CD4-positive, alpha-beta T cell (primary cell): ENCODE data around the gene NAV2. TPM values are rescaled to one million over a fixed set of nuclear protein-coding genes. Genes with fewer than 3 reads are reported as not detected.
"Not testable (repeated sequence)": the region's sequence is repeated elsewhere in the genome, so short reads cannot be mapped to it uniquely, and the experiment has no call there.

ENCODE experiments used
- ATAC-seq: fragments of 200-7000 bp; cut with Tn5 transposase; one replicate; pipeline ENCODE4 v1.10.0; 2022; ENCODE audit warnings: mild to moderate bottlenecking; ENCODE audit not compliant: poor library complexity
- CTCF ChIA-PET: fragments of 350-600 bp; sonication (Branson Sonifier 250); formaldehyde crosslinking; loops from one replicate; lab custom pipeline; 2021; ENCODE audit warnings: antibody characterized with exemption, inconsistent platforms; lab: Charles Lee
- POLR2A ChIA-PET: fragments of 350-600 bp; sonication (Branson Sonifier 250); formaldehyde crosslinking; loops from one replicate; lab custom pipeline; 2021; ENCODE audit warnings: antibody characterized with exemption, inconsistent platforms; lab: Charles Lee
- DNase-seq, 14 experiments: peaks; one replicate each; pipeline ENCODE4 v3.0.0-alpha.2; 2013 to 2020; ENCODE audit warnings: mixed read lengths in 2 of 14
- H3K27ac ChIP-seq, 2 donors: one replicate each; pipeline versions ENCODE4 v1.5.1 to v1.7.0; 2013; ENCODE audit warnings: low read length in 2 of 2, low read depth in 1 of 2, mild to moderate bottlenecking in 1 of 2
- H3K27me3 ChIP-seq, 2 experiments: 1 replicate in 1 of 2; 2 replicates in 1 of 2; pipeline versions ENCODE4 v1.6.1 to v1.7.0; 2013; ENCODE audit warnings: low read length in 2 of 2, control low read depth in 1 of 2, mild to moderate bottlenecking in 1 of 2, moderate library complexity in 1 of 2; ENCODE audit not compliant: insufficient read depth in 2 of 2, control insufficient read depth in 1 of 2
- H3K36me3 ChIP-seq: one replicate; pipeline ENCODE4 v1.6.1; 2013; ENCODE audit warnings: low read length, control low read depth; ENCODE audit not compliant: insufficient read depth
- H3K4me1 ChIP-seq: one replicate; pipeline ENCODE4 v1.6.1; 2013; ENCODE audit warnings: low read length, control low read depth; ENCODE audit not compliant: insufficient read depth
- H3K4me3 ChIP-seq: one replicate; pipeline ENCODE4 v1.5.1; 2013; ENCODE audit warnings: mild to moderate bottlenecking, low read length, moderate library complexity
- H3K9me3 ChIP-seq, 2 experiments: 1 replicate in 1 of 2; 2 replicates in 1 of 2; pipeline versions ENCODE4 v1.6.1 to v1.7.0; 2013; ENCODE audit warnings: low read length in 2 of 2, mild to moderate bottlenecking in 2 of 2, control low read depth in 1 of 2, moderate library complexity in 1 of 2; ENCODE audit not compliant: control insufficient read depth in 1 of 2, insufficient read depth in 1 of 2
- H3K27ac Mint-ChIP-seq: one replicate; pipeline ENCODE4 v1.8.0; 2020; ENCODE audit warnings: mixed read lengths
- H3K27me3 Mint-ChIP-seq: one replicate; pipeline ENCODE4 v1.8.0; 2021; ENCODE audit warnings: mixed read lengths
- H3K36me3 Mint-ChIP-seq: one replicate; pipeline ENCODE4 v1.8.0; 2021; ENCODE audit warnings: low read depth, mixed read lengths
- H3K4me1 Mint-ChIP-seq: one replicate; pipeline ENCODE4 v1.8.0; 2021; ENCODE audit warnings: low read depth, mixed read lengths
- H3K4me3 Mint-ChIP-seq: one replicate; pipeline ENCODE4 v1.8.0; 2020; ENCODE audit warnings: mild to moderate bottlenecking, mixed read lengths
- H3K9me3 Mint-ChIP-seq: one replicate; pipeline ENCODE4 v1.8.0; 2020; ENCODE audit warnings: mixed read lengths
- CTCF ChIP-seq: fragments of 200-600 bp; IDR thresholded peaks from one replicate; pipeline ENCODE4 v1.8.0; 2022; ENCODE audit warnings: antibody characterized with exemption, mild to moderate bottlenecking
- intact Hi-C, 2 experiments: fragments of 100-400 bp; cut with DNase I in 1 of 2; cut with micrococcal nuclease in 1 of 2; formaldehyde crosslinking; loops; one replicate each; pipeline versions ENCODE4 v1.15.1 to v1.9.0; 2023 to 2025; cut with DNase I, micrococcal nuclease
- total RNA-seq, 174 experiments: library from RNA in 2 of 174; stranded (reverse) in 2 of 174; gene quantifications; one replicate each; pipeline ENCODE4 v1.2.3 and lab custom pipeline; 2021 to 2026

The NAV2 gene
- total RNA-seq, 2 experiments from 2014 or later, result 0.55 to 0.64 TPM

GRCh38 chr11:19892876-19893275 is 180.2 kb downstream of the NAV2 start:
- Histone ChIP-seq H3K4me1 (no peaks in the 10 kb centered on the region), H3K4me3 (no peak overlapping the region), H3K27ac (no peak overlapping the region), H3K9me3 (no peaks in the 10 kb centered on the region), H3K36me3 (no peaks in the 10 kb centered on the region), H3K27me3 (no peaks in the 10 kb centered on the region)
- DNase-seq, result no peak
- TF ChIP-seq CTCF, result no peak
- H3K4me1 Mint-ChIP-seq, result no peaks in the 10 kb centered on the region
- H3K27me3 Mint-ChIP-seq, result no peaks in the 10 kb centered on the region
- ChIA-PET CTCF (no interaction called here), POLR2A (no interaction called here)
- H3K9me3 Mint-ChIP-seq, result no peaks in the 10 kb centered on the region
- no peaks in the 10 kb centered on the region for H3K36me3 Mint-ChIP-seq
- no peak for ATAC-seq
- intact Hi-C loops, result no loop called here
- no peak overlapping the region for H3K4me3 Mint-ChIP-seq
- H3K27ac Mint-ChIP-seq, result no peak overlapping the region

- DNase-seq (no peak), ATAC-seq (no peak)
- no peaks in the 10 kb centered on the region for H3K9me3 Mint-ChIP-seq
- no peaks in the 10 kb centered on the region for H3K36me3 ChIP-seq
- intact Hi-C loops, result no loop called here
- POLR2A ChIA-PET, result no interaction called here
- no peaks in the 10 kb centered on the region for H3K4me1 ChIP-seq
- no peak for TF ChIP-seq CTCF
- no peaks in the 10 kb centered on the region for H3K27me3 ChIP-seq
- H3K9me3 ChIP-seq, result no peaks in the 10 kb centered on the region
- CTCF ChIA-PET, result no interaction called here
- H3K27me3 Mint-ChIP-seq, result no peaks in the 10 kb centered on the region
- H3K4me3 ChIP-seq, result no peak overlapping the region
- no peak overlapping the region for H3K27ac ChIP-seq
- H3K36me3 Mint-ChIP-seq, result no peaks in the 10 kb centered on the region
- no peaks in the 10 kb centered on the region for H3K4me1 Mint-ChIP-seq
- H3K4me3 Mint-ChIP-seq, result no peak overlapping the region
- no peak overlapping the region for H3K27ac Mint-ChIP-seq
These were observed 181.8 kb downstream of the NAV2 start for GRCh38 chr11:19894404-19894803.

DNA sequence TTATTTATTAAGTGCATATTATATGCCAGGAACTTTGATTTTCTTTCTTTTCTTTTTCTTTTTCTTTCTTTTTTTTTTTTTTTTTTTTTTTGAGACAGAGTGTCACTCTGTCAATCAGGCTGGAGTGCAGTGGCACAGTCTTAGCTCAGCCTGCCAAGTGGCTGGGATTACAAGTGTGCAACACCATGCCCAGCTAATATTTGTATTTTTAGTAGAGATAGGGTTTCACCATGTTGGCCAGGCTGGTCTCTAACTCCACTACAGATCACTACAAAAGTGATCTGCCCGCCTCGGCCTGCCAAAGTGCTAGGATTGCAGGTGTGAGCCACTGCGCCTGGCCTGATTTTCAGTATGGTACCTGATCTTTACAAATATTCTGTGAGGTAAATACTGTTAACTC is 182.4 kb downstream of the NAV2 start:
- H3K27me3 ChIP-seq, ATAC-seq, intact Hi-C loops, H3K9me3 ChIP-seq, DNase-seq, H3K4me3 Mint-ChIP-seq, POLR2A ChIA-PET, H3K36me3 ChIP-seq, H3K4me1 Mint-ChIP-seq, H3K36me3 Mint-ChIP-seq, H3K27ac Mint-ChIP-seq, H3K27me3 Mint-ChIP-seq, H3K4me3 ChIP-seq, H3K4me1 ChIP-seq, CTCF ChIA-PET, H3K27ac ChIP-seq, H3K9me3 Mint-ChIP-seq: not testable (repeated sequence)

DNA sequence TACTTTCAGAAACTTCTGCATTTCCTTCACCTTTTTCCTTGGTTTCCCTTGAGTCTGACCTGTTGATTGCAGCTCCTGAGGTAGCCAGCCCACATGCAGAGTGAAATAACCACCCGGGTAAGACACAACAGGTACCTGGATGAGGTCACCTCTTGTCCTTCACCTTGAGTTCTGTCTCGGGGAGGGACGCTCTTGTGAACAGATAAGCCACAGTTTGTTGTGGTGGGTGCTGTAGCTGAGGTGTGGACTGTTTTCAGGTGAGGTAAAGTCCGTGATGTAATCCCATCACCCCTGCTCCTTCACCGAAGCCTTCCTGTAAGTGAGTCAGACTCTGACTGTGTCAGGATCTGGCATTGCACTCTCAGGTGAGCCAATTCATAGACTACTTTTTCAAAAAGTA is 183.1 kb downstream of the NAV2 start:
- no peaks in the 10 kb centered on the region for H3K36me3 Mint-ChIP-seq
- no peak overlapping the region for H3K27ac ChIP-seq
- H3K4me1 ChIP-seq, result no peaks in the 10 kb centered on the region

More for the DNA sequence above, 183.1 kb downstream of the NAV2 start:
- intact Hi-C loops, result no loop called here
- no peaks in the 10 kb centered on the region for H3K9me3 ChIP-seq
- Mint-ChIP-seq H3K27ac (no peak overlapping the region), H3K4me3 (no peak overlapping the region), H3K27me3 (no peaks in the 10 kb centered on the region), H3K4me1 (no peaks in the 10 kb centered on the region), H3K9me3 (no peaks in the 10 kb centered on the region)
- ChIA-PET CTCF (no interaction called here), POLR2A (no interaction called here)
- no peaks in the 10 kb centered on the region for H3K36me3 ChIP-seq
- H3K27me3 ChIP-seq, result no peaks in the 10 kb centered on the region
- no peak overlapping the region for H3K4me3 ChIP-seq
- DNase-seq (no peak), ATAC-seq (no peak)
- TF ChIP-seq CTCF, result no peak
